Small intestine (tissue), 7 donors: ENCODE data around the gene NPAS2. TPM values are rescaled to one million over a fixed set of nuclear protein-coding genes. Genes with fewer than 3 reads are reported as not detected.

Experiments
- DNase-seq, 2 donors: peaks; one replicate each; pipeline versions ENCODE4 v3.0.0 to v3.0.0-alpha.2; 2013
- FAIRE-seq: peaks from 2 replicates; lab custom pipeline; 2012; peaks lifted over from hg19 to GRCh38; lab: Jason Lieb, UNC
- H3K27ac ChIP-seq, 3 donors: one replicate each; pipeline ENCODE4 v1.5.1; 2013; ENCODE audit warnings: low read length in 2 of 3, mild to moderate bottlenecking in 2 of 3, control low read depth in 1 of 3, inconsistent platforms in 1 of 3, low read depth in 1 of 3, moderate library complexity in 1 of 3
- H3K27me3 ChIP-seq, 3 donors: one replicate each; pipeline ENCODE4 v1.6.1; 2013; ENCODE audit warnings: low read length in 3 of 3, inconsistent platforms in 1 of 3; ENCODE audit not compliant: control insufficient read depth in 3 of 3, insufficient read depth in 3 of 3
- H3K36me3 ChIP-seq, 3 donors: one replicate each; pipeline ENCODE4 v1.6.1; 2013; ENCODE audit warnings: low read length in 3 of 3, inconsistent platforms in 1 of 3, low read depth in 1 of 3, mild to moderate bottlenecking in 1 of 3, moderate library complexity in 1 of 3; ENCODE audit not compliant: control insufficient read depth in 3 of 3, insufficient read depth in 2 of 3
- H3K4me1 ChIP-seq, 3 donors: one replicate each; pipeline ENCODE4 v1.6.1; 2013; ENCODE audit warnings: low read length in 2 of 3, inconsistent platforms in 1 of 3, low read depth in 1 of 3, mild to moderate bottlenecking in 1 of 3, moderate library complexity in 1 of 3; ENCODE audit not compliant: control insufficient read depth in 3 of 3, insufficient read depth in 2 of 3
- H3K4me3 ChIP-seq, 3 donors: one replicate each; pipeline ENCODE4 v1.5.1; 2013; ENCODE audit warnings: low read length in 3 of 3, control low read depth in 1 of 3, inconsistent platforms in 1 of 3, low read depth in 1 of 3, mild to moderate bottlenecking in 1 of 3, moderate library complexity in 1 of 3
- H3K9me3 ChIP-seq, 2 donors: one replicate each; pipeline ENCODE4 v1.6.1; 2013; ENCODE audit warnings: low read depth in 1 of 2, low read length in 1 of 2; ENCODE audit not compliant: control insufficient read depth in 2 of 2, insufficient read depth in 1 of 2
- WGBS, 3 donors: extraction: QIAGEN DNeasy Blood & Tissue Kit; methylation state at CpG; one replicate each; pipeline ENCODE4 v1.1.7; 2013; 5-methylcytosine and 5-hydroxymethylcytosine counted together
- polyA plus RNA-seq, 4 donors: library from polyadenylated mRNA; stranded (reverse) in 3 of 4; unstranded in 1 of 4; fragments of 200-250 nt in 3 of 4; fragments of 120-200 nt in 1 of 4; gene quantifications; one replicate each; pipeline versions ENCODE4 v1.2.1 to v1.2.3, GENCODE V29; 2013
- donor health status: healthy with polysubstance abuse.
- donor health status: control.
- donor health status: control.
- donor health status: Bipolar disorder and iron deficiency.
- donor health status: healthy.

The NPAS2 gene
- polyA plus RNA-seq, 4 donors, result 23.9 to 34.2 (median 26.3) TPM

- 66 to 76% (median 73%) methylated on average over 2 of the region's 2 CpGs for WGBS, 3 donors
Observed at GRCh38 chr2:100981011-100981410, 161.1 kb downstream of the NPAS2 start.

DNA sequence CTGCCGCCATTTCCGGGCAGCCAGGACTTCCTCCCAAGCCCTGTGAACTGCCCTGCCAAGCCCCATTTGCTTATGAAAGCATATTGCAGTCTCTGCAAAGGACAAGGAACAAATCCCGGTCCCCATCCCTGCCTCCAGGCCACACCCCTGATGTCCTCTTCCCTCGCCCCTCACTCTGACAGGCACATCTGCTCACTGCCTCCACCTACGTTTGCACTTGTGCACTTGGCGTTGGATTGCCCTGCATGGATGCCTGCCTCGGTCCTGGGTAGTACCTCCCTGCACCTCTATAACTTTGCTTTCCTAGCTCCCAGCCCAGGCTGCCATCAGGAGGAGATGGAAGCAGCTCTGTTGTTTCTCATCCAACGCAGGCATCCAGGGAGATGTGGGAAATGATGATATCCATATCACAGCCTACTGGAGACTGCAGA is 162.5 kb downstream of the NPAS2 start:
- DNase-seq, result no peak
- no peak overlapping the region for H3K27ac ChIP-seq
- no peaks in the 10 kb centered on the region for H3K9me3 ChIP-seq
- FAIRE-seq, result no peak
- no peaks in the 10 kb centered on the region for H3K4me1 ChIP-seq
- WGBS, 3 donors, result 79 to 83% (median 79%) methylated on average over 8 of the region's 8 CpGs
- H3K27me3 ChIP-seq, result no peaks in the 10 kb centered on the region
- no peak overlapping the region for H3K4me3 ChIP-seq
- peaks cover 5 to 37% (median 5%) of the 10 kb centered on the region in 3 donors for H3K36me3 ChIP-seq

More at GRCh38 chr2:100981011-100981410, 161.1 kb downstream of the NPAS2 start:
- H3K36me3 ChIP-seq, result peaks cover 2 to 46% (median 7%) of the 10 kb centered on the region in 3 donors
- H3K27ac ChIP-seq, result no peak overlapping the region
- no peaks in the 10 kb centered on the region for H3K4me1 ChIP-seq
- no peaks in the 10 kb centered on the region for H3K9me3 ChIP-seq
- no peak overlapping the region for H3K4me3 ChIP-seq
- FAIRE-seq (no peak), DNase-seq (peak in 1 of 2 donors; percentile 39)
- no peaks in the 10 kb centered on the region for H3K27me3 ChIP-seq

DNA sequence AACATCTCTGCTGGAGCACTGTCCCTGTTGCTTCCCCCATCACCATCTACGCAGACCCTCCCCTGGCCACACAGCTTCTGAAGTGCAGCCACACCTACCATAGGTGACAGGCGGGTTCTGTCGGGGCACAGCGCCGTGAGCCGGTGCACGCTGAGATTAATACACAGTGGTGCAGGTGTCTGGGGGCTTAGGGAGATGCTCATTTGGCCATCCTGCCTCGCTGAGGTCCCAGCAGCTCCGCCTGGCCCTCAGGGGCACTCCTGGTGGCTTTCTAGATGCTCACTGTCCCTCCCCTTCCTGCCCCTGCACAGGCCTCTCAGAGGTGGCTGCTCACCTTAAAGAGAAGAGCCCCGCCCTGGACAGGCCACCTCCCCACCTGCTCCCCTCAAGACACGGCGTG is 163.3 kb downstream of the NPAS2 start:
- Histone ChIP-seq H3K27ac (no peak overlapping the region), H3K36me3 (peaks cover 3 to 40% (median 4%) of the 10 kb centered on the region in 3 donors), H3K4me3 (no peak overlapping the region), H3K9me3 (no peaks in the 10 kb centered on the region), H3K27me3 (no peaks in the 10 kb centered on the region), H3K4me1 (no peaks in the 10 kb centered on the region)
- DNase-seq, result no peak
- WGBS, 3 donors, result 88 to 92% (median 91%) methylated on average over 12 of the region's 12 CpGs
- no peak for FAIRE-seq

DNA sequence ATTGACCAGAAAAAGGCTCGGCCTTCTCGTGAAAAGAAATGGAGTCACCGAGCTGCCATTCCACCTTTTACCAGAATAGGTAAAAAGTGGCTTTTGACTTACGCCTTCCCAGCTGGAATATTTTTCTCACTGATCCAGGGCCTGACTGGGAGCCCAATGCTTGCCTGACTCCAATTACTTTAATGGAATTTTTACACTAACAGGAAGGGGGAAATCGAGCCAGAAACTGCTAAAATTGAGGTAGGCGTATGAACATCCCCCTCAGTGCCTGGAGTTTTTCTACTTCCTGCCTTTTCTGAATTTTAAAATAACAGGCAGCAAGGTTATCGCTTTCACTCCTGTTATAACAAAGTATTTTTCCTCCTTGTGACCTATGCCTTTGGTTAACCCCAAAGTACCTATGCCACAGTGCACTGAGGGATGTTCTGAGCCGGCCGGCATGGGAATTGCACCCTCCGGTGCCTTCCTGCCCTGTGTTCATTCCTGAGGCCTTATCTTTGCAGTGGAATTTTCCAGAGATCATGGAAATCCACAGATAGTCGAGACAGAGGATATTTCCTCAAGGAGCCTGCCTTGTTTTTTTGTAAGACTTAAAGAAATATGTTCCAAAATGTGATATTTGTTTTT is 163.9 kb downstream of the NPAS2 start:
- Histone ChIP-seq H3K27ac (no peak overlapping the region), H3K27me3 (no peaks in the 10 kb centered on the region), H3K4me3 (no peak overlapping the region), H3K9me3 (no peaks in the 10 kb centered on the region), H3K36me3 (peaks cover 3 to 40% (median 8%) of the 10 kb centered on the region in 3 donors), H3K4me1 (no peaks in the 10 kb centered on the region)
- no peak for FAIRE-seq
- 72 to 79% (median 77%) methylated on average over 11 of the region's 11 CpGs for WGBS, 3 donors
- no peak for DNase-seq

DNA sequence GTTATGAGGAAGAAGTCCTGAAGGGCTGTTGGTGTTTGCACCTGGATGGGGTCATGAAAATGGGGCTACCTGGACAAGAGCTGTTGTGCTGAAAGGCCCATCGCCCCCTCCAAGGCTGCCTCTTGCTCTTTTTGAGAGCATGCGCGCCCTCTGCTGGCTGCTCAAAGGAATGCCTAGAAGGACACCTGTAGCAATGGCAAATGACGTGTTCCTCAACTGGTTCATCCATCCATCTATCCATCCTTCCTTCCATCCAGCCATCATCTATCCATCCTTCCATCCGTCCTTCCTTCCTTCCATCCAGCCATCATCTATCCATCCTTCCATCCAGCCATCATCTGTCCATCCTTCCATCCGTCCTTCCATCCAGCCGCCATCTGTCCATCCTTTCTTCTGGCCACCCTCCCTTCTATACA is 165.0 kb downstream of the NPAS2 start:
- FAIRE-seq (no peak), DNase-seq (peak; percentile 67 to 80)
- no peaks in the 10 kb centered on the region for H3K27me3 ChIP-seq
- H3K9me3 ChIP-seq, result no peaks in the 10 kb centered on the region
- H3K36me3 ChIP-seq, result peaks cover 5 to 42% (median 8%) of the 10 kb centered on the region in 3 donors
- H3K27ac ChIP-seq, result no peak overlapping the region
- WGBS, 3 donors, result 29 to 32% (median 31%) methylated on average over 7 of the region's 7 CpGs
- no peak overlapping the region for H3K4me3 ChIP-seq
- H3K4me1 ChIP-seq, result no peaks in the 10 kb centered on the region

DNA sequence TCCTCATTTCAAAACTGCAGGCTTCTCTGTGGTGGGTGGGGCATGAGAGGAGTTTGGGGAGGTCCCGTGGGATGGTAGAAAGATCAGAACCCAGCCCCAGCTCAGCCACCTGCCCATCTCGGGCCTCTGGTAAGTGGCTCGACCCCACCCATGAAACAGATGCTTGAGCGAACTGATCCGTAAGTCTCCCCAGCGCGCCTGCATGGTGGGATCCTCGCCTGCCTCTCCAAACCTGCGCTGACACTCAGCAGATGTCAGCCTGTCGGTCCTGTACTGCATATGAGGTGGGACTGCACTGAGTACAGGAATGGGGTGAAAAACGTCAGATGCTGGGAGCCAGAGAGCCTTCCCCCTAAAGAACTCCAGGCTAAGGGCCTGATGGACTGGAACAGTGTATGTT is 166.2 kb downstream of the NPAS2 start:
- no peak for FAIRE-seq
- H3K9me3 ChIP-seq, result no peaks in the 10 kb centered on the region
- 85 to 95% (median 89%) methylated on average over 11 of the region's 11 CpGs for WGBS, 3 donors

GRCh38 chr2:100987536-100987935 is 167.6 kb downstream of the NPAS2 start:
- no peaks in the 10 kb centered on the region for H3K4me1 ChIP-seq
- no peak for FAIRE-seq
- no peak overlapping the region for H3K4me3 ChIP-seq
- H3K27me3 ChIP-seq, result no peaks in the 10 kb centered on the region
- H3K9me3 ChIP-seq, result no peaks in the 10 kb centered on the region
- no peak overlapping the region for H3K27ac ChIP-seq
- WGBS, 3 donors, result 90 to 93% (median 90%) methylated on average over 3 of the region's 3 CpGs
- no peak for DNase-seq
- peaks cover 5 to 48% (median 8%) of the 10 kb centered on the region in 3 donors for H3K36me3 ChIP-seq

More for the DNA sequence above, 166.2 kb downstream of the NPAS2 start:
- Histone ChIP-seq H3K27ac (no peak overlapping the region), H3K27me3 (no peaks in the 10 kb centered on the region), H3K36me3 (peaks cover 8 to 51% (median 8%) of the 10 kb centered on the region in 3 donors), H3K4me3 (no peak overlapping the region), H3K4me1 (no peaks in the 10 kb centered on the region)
- DNase-seq, result no peak

GRCh38 chr2:100987974-100988373 is 168.0 kb downstream of the NPAS2 start:
- 57 to 75% (median 62%) methylated on average over 4 of the region's 4 CpGs for WGBS, 3 donors
- H3K36me3 ChIP-seq, result peaks cover 5 to 45% (median 8%) of the 10 kb centered on the region in 3 donors
- FAIRE-seq, result no peak
- no peaks in the 10 kb centered on the region for H3K9me3 ChIP-seq
- H3K4me1 ChIP-seq, result no peaks in the 10 kb centered on the region
- no peak for DNase-seq
- no peaks in the 10 kb centered on the region for H3K27me3 ChIP-seq
- no peak overlapping the region for H3K27ac ChIP-seq
- no peak overlapping the region for H3K4me3 ChIP-seq
